Dermis microvascular lymphatic vessel endothelial cell (primary cell): ENCODE data around the gene TBRG1. TPM values are rescaled to one million over a fixed set of nuclear protein-coding genes. Genes with fewer than 3 reads are reported as not detected.
"Not testable (repeated sequence)": the region's sequence is repeated elsewhere in the genome, so short reads cannot be mapped to it uniquely, and the experiment has no call there.

ENCODE experiments used
- DNase-seq, 2 donors: peaks; one replicate each; pipeline versions ENCODE4 v3.0.0 to v3.0.0-alpha.2; 2010; ENCODE audit warnings: low read depth in 2 of 2
- total RNA-seq: library from RNA; depleted of rRNA; stranded (reverse); fragments of >200 nt; gene quantifications from 2 replicates; pipeline ENCODE4 v1.2.1, GENCODE V29; 2014

Gene TBRG1, protein sequence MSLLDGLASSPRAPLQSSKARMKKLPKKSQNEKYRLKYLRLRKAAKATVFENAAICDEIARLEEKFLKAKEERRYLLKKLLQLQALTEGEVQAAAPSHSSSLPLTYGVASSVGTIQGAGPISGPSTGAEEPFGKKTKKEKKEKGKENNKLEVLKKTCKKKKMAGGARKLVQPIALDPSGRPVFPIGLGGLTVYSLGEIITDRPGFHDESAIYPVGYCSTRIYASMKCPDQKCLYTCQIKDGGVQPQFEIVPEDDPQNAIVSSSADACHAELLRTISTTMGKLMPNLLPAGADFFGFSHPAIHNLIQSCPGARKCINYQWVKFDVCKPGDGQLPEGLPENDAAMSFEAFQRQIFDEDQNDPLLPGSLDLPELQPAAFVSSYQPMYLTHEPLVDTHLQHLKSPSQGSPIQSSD
- 12.6 and 16.7 TPM in 2 replicates for total RNA-seq

DNA sequence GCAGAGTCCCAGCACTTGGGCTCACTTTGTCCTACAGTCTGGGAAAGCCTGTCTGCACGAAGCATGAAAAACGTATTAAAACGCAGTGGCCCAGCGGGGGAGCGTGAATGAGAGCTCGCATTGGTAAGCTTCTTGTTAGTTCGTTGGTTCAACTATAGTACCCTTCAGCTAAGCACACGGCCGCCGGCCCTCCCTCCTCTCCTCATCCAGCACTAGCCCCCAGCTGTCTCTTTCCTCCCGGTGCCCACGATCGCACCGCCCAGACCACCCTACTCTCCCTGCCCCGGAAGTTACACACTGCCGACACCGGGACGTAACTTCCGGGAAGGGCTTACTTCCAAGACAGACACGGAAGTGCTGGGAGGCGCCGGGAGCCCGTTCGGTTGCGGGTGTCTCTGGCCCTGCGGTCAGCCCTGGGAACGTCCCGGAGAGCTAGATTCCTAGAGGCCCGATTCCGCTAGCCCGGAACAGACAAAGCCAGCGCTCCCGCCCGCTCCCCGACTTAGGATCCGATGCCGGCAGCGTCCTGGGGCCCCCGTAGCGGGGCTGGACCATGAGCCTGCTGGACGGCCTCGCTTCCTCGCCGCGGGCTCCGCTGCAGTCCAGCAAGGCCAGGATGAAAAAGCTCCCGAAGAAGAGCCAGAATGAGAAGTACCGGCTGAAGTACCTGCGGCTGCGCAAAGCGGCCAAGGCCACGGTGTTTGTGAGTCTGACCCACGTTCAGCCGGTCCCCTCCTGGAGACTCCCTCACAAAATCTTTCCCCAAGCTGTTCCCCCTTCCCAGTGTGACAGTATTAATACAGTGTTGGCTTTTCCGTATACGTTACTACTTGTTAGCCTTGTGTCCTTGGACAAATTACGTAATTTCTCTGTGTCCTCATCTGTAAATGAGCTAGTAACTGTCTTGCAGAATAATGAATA, at the start of gene TBRG1:
TSS of gene TBRG1 (plus strand) at position 334 of the 921 bp plus-strand sequence. CDS start at position 554, 220 bp downstream.
- peak; percentile 85 to 95 for DNase-seq

DNA sequence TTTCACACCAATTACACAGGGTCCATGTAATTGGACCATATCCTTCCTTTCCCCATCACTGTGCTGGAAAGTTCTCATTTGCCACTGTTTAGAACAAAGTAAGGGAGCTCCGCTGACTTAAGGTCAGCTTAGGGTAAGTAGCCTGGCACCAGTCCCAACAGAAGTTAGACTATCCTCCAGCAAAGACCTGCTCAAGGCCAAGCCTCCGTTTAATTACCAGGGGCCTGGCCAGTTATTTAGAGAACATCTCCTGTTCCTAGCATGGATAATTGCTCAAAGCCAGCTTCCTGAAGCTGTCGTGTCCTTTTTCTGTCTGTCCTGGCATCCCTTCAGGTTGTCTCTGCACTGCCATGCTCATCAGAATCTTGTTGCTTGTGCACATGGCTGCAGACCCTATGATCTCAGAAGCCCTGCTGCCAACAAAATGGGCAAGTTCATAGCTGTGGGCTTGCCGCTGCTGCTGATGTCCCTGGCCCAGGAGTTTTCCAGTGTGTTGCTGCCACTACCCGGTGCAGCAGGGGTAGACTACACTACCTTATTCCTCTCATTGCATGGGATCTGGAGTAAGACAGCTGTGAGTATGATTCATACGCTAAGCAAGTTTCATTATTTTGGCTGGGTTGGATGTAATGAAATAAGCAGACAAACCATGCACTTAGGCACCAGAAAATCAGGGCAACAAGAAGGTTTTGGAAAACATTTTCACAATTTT, 44.8 kb upstream of the TBRG1 start:
- DNase-seq, result no peak

DNA sequence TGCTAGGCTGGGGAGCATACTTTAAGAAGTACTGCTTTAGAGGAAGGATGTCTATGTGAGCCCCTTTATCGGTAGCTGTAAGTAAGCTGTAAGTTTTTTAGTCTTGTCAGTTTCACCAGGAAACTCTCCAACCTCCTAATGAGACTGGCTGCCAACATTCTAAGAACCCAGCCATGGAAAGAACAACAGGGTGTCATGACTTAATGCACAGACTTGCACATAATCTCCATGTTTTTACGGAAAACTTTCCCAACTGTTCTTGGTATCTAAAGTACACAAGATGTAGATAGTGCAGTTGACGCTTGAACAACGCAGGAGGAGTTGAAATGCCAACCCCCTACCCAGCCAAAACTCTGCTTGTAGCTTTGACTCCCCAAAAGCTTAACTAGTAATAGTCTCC, 43.9 kb upstream of the TBRG1 start:
- no peak for DNase-seq

DNA sequence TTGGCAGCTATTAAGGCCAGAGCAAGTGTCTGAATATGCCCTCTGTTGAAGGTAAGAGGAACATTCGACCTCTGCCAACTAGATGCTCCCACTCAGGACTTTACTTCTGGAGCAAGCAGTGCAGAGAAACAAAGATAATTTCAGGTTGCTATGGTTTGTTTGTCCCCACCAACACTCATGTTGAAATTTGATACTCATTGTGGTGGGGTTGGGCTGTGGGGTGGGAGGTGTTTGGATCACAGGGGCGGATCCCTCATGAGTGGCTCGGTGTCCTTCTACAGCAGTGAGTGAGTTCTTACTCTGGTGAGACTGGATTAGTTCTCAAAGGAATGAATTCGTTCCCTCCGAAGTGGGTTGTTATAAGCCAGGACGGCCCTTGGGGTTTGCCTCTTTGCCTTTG, 40.8 kb upstream of the TBRG1 start:
- no peak for DNase-seq

DNA sequence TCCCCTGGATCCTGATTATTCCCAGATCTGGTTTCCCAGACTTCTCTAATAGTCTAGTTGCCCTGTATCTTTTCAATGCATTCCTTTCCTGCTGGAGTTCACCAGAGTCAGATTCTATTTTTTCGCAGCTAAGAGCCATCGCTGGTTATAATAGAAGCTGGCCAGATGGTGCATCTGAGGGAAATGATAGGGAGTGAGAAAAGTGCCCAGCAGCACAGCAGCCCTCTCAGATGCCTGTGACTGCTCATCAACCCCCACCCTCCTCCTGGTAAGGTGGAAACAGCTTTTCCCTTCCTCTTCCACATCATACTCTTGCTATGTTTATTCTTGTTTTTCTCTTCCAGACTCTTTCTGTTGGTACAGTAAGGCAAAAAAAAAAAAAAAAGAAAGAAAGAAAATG, 40.1 kb upstream of the TBRG1 start:
- DNase-seq, result no peak

DNA sequence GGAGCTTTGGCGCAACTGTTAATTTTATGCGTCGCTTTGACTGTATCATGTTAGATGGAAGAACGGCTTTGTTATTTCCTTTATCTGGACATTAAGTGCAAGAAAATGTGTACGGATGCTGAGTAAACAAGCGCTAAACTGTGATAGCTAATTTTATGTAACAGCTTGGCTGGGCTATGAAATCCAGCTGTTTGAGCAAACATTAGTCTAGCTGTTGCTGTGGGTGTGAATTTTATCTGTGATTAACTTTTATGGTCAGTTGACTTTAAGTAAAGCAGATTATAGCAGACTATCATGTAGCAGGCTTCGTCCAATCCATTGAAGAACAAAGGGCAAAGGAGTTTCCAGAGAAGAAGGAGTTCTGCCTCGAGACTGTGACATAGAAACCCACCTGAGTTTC, 38.9 kb upstream of the TBRG1 start:
- no peak for DNase-seq

DNA sequence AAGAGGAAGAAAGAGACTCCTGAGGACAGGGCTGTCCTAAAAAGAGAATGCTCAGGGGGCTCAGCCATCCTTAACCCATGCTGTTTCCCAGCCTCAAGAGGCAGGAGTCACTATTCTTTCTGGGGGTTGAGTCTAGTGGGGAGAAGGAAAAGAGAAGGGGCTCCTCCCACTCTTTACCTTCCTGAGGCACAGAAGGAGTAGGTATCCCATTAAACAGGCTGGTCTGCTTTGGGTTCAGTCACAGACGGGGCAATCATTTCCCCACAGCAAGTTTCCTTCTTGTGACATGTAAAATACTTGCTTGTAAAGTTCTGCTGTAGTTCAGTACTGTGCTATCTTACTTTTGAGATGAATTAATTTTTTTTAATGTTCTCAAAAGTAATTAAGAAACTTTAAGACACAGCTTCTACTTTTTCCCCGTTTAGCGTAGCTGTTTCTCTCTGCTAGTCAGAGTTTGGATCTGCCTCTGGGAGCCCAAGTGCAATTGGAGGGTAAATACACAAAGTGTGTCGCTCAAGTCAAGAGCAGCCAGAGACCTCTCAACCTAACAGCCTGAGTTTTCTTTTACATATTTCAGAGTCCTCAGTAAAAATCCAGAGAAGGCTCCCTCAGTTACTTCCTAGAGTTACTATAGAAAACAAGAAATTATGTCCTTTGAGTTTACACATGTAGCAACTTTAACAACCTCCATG, 37.8 kb upstream of the TBRG1 start:
- no peak for DNase-seq

DNA sequence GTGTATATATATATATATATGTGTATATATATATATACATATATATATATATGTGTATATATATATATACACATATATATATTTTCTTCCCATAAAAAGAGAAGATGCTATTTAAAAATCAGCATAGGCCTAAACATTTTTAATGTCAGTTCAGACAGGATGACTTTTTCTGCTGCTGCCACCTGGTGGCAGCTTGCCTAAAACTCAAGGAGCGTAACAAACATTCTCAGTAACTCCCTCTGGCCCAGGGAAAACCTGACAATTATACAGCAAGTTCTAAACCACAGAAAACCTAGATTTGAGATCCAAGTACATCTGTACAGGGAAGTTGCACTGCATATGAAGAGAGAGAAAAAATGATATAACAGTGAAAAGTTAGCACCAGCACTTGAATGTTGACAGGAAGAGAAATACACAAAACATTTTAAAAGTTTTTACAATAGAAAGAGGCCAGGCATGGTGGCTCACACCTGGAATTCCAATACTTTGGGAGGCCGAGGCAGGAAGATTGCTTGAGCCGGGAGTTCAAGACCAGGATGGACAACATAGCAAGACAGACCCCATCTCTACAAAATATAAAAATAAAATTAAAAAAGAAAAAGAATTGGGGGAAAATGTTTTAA, 36.3 kb upstream of the TBRG1 start:
- DNase-seq, result peak; percentile 44 to 67

DNA sequence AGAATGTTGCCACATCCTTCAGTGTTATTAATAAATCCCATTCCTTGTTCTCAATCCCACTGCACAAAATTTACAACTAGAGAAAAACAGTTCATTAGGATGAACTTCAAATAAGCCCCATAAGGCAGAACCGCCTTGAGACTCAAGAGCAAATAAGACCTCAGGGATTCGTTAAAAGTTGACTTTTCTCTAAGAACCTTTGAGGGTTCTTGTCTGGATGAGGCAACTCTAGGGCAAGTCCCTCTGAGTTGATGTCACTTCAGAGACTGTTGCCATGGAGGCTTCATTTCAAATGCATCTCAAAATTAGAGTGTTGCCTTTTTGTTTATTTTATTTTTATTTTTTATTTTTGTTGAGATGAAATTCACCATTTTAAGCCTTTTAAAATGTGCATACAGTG, 31.2 kb upstream of the TBRG1 start:
- DNase-seq, result no peak

DNA sequence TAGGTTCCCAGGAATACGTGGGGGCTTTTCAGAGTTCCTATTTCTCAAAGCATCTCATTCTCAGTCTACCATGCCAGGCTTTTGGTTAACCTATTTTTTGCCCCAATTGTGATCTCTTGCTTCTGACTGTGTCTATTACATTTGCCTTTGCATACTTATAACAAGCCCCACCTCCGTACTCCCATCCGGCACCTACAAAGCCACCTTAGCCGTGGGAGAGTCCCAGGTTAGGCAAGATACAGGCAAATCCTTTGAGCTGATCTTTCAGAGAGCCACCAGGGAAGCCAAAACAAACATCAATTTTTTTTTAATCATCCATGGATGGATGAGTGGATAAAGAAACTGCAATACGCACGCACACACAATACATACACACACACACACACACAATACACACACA, 30.0 kb upstream of the TBRG1 start:
- no peak for DNase-seq

DNA sequence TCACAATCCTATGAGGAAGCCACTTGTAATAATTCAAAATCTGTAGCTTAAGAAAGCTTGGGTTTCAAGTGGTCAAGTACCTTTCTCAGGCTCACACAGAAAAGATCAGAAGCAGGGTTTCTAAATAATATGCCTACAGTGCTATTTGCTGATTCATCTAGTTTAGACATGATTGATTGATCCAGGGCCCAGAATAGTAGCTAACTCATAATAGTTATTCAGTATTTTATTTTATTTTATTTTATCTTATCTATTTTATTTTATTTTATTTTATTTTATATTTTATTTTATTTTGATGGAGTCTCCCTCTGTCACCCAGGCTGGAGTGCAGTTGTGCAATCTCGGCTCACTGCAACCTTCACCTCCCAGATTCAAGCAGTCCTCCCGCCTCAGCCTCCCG, 27.4 kb upstream of the TBRG1 start:
- DNase-seq, result no peak

DNA sequence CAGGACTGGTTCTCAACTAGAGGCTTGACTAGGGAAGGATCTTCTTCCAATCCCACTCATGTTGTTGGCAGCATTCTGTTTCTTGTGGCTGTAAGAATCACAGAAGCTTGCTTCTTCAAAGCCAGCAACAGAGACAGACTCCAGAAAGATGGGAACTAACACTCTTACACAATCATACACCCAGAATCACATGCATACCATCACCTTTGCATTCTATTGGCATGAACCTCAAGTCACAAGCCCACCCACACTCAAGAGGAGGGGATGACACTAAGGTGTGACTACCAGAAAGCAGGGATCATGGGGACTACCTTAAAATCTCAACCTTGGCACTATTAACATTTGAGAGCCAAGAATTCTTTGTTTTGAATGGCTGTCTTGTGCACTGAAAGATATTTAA, 25.0 kb upstream of the TBRG1 start:
- DNase-seq, result no peak

DNA sequence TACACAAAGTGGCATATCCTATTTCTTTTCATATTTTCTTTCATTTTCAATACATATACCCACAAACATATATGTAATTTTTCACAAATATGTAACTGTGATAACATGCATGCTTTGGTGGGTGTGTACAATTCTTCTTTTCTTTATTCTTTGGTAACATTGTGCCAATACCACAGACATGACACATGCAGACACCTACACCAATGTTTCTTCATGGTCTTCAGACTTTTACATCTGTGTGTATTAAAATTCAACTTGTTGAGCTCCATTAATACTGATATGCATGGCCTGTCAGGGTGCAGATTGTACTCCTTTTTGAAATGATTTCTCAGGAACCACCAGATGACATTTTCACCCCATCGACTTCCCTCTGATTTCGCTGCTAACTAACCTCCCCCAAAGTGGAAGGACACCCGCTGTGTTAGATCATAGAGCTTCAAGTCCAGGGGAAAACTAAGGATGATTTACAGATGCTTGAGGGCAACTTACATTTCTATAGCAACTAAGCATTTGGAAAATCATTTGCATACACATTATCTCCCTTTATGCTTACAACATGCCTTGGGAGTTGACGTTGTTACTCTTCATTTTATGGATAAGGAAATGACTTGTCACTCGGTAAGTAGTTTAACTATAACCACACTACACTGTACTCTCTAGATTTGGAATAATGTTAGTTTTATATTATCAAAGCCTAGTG, 21.9 kb upstream of the TBRG1 start:
- DNase-seq, result no peak

DNA sequence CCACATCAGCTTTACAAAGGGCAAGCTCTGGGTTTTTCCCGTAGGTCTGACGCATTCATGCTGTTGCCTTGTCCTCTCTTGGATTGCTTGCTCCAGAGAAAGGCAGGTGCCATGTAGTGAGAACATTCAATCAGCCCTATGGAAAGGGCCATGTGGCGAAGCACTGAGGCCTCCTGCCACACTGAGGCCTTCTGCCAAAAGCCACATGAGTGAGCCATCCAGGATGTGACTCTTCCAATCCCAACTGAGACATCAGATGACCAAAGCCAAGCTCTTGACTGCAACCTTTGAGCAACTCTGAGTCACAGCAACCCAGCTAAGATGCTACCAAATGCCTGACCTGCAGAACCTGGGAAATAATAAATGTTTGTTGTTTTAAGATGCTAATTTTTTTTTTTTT, 20.5 kb upstream of the TBRG1 start:
- DNase-seq, result no peak

DNA sequence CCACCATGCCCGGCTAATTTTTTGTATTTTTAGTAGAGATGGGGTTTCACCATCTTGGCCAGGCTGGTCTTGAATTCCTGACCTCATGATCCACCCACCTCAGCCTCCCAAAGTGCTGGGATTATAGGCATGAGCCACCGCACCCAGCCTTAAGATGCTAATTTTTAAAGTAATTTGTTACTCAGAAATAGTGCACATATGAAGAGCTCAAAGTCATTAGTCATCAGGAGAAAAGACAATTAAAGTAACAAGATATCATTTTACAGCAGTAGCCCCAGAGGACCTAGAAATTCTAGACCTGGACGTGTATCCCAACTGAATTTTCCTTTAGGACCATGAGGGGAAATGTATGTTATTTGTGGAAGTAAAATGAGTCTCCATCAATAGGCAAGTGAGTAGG, 19.9 kb upstream of the TBRG1 start:
- not testable (repeated sequence) for DNase-seq

DNA sequence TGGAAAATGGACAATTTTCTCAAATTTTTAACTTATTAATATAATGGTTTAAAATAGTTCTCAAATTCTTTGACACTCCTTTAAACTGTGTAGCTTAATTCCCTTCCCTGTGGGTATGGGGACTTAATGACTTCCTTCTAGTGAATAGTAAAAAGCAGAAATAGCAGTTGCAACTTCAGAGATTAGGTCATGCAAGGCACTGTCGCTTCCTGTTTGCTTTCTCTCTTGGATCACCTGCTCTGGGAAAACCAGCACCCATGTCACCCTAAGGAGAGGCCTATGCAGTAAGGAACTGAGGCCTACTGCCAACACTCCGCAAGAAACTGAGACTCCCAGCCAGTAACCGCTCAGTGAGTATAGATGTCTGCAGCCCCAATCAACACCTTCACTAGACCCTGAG, 16.9 kb upstream of the TBRG1 start:
- no peak for DNase-seq

DNA sequence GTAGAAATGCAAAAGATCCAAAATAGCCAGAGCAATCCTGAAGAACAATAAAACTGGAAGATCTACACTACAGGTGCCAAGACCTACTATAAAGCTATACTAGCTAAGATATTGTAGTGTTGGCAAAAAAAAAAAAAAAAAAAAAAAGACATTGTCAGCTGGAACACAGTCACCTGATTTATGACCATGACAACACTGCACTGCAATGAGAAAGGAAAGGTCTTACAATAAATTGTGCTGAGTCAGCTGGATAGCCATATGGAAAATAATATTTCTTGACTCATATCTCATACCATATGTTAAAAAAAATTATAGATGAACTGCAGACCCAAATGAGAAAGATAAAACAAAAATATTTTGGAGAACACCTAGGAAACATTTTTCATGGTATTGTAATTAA, 14.5 kb upstream of the TBRG1 start:
- DNase-seq, result no peak

DNA sequence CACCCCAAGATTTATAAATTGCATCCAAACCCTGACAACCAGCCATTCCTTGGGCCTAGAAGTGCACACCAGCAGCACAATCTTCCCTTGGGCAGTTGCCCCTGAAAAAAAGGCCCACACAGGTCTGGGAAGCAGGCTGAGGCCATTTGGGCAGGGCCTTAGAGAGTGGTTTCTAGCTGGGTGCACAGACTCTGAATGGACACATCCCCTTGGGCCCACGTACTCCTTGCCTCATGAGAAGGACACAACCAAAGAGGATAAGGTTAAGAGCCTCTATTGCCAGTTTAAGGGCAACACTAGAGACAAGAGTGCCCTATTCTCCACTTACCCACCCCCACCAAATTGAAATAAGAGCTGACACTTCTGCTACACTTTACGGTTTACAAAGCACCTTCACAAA, 12.4 kb upstream of the TBRG1 start:
- no peak for DNase-seq

DNA sequence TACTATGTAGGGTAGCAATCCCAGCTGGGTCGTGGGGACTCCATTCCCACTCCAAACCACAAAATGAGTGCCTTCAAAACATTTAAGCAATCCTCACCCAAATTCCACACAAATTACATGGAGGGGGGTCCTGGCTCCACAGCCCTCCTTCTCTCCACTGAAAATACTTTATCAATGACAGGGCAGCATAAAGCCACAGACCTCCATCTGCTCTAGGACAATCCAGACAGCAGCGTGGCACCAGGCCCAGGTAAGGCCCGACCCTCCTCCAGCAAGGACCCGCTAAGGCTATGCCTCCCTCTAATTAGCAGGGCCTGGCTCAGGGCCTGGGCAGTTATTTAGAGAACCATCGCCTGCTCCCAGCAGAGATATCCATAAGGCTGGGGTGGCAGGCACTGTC, 11.6 kb upstream of the TBRG1 start, which contains the start of gene PANX3:
TSS of gene PANX3 (plus strand) at position 365 of the 400 bp plus-strand sequence. CDS start 129 bp downstream, outside the sequence.
- no peak for DNase-seq

DNA sequence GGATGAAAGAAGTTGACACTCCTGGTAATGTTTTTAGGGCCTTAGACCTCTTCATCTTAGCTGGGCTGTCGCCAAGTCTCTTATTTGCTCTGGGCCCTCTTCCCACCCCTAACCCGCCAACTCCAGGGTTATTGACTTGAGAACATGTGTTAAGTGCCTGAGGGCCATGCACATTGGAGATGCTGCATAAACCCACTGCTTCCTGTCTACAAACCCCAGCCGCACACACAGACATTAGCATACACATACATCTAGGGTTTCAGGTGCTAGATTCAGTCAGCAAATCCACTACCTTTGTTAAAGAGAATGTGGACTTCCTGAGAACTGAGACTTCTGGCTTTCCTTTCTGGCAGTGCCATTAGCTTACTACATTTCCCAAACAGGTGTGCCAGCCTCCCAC, 10.6 kb upstream of the TBRG1 start:
- no peak for DNase-seq
